NCI-H146 treated with DMSO at 0.1 percent for 48 hours (cell line): Measurements from ENCODE around the gene ZNF680.
"Not testable (repeated sequence)": the region's sequence is repeated elsewhere in the genome, so short reads cannot be mapped to it uniquely, and the experiment has no call there.

Experiments used
- DNase-seq: peaks from one replicate; lab custom pipeline; 2025; ENCODE audit not compliant: unreplicated experiment; lab: John Stamatoyannopoulos, UW

ZNF680 gene

GRCh38 chr7:64562626-64563278 lies at the start of gene ZNF680:
Gene ZNF680 (minus strand): TSS chr7:64563071. CDS start chr7:64562954, 117 bp downstream.
- DNase-seq: peak; percentile 93

- DNase-seq: no peak
Observed at GRCh38 chr7:64612452-64612851, 49.6 kb upstream of the ZNF680 start.

- DNase-seq: no peak
Observed at GRCh38 chr7:64611717-64612116, 48.8 kb upstream of the ZNF680 start.

- no peak for DNase-seq
Observed at GRCh38 chr7:64610997-64611396, 48.1 kb upstream of the ZNF680 start.

- DNase-seq: no peak
Observed at GRCh38 chr7:64608116-64608910, 45.4 kb upstream of the ZNF680 start.

GRCh38 chr7:64606385-64606784 lies 43.5 kb upstream of the ZNF680 start:
- no peak for DNase-seq

GRCh38 chr7:64603271-64603670 lies 40.4 kb upstream of the ZNF680 start:
- no peak for DNase-seq

- no peak for DNase-seq
Observed at GRCh38 chr7:64602518-64602917, 39.6 kb upstream of the ZNF680 start.

GRCh38 chr7:64602086-64602485 lies 39.2 kb upstream of the ZNF680 start:
- DNase-seq: no peak

GRCh38 chr7:64599359-64599758 lies 36.5 kb upstream of the ZNF680 start:
- DNase-seq: no peak

- no peak for DNase-seq
Observed at GRCh38 chr7:64590971-64591370, 28.1 kb upstream of the ZNF680 start.

GRCh38 chr7:64581926-64582894 lies 19.3 kb upstream of the ZNF680 start:
- DNase-seq: no peak

- DNase-seq: no peak
Observed at GRCh38 chr7:64581391-64581790, 18.5 kb upstream of the ZNF680 start.

GRCh38 chr7:64574540-64575099 lies 11.7 kb upstream of the ZNF680 start:
- no peak for DNase-seq

GRCh38 chr7:64570284-64570605 lies 7.4 kb upstream of the ZNF680 start:
- not testable (repeated sequence) for DNase-seq

- not testable (repeated sequence) for DNase-seq
Observed at GRCh38 chr7:64569372-64570283, 6.8 kb upstream of the ZNF680 start.

GRCh38 chr7:64562256-64562625 lies 630 bp downstream of the ZNF680 start:
- no peak for DNase-seq

GRCh38 chr7:64559206-64559605 lies 3.7 kb downstream of the ZNF680 start:
- no peak for DNase-seq

- DNase-seq: no peak
Observed at GRCh38 chr7:64558781-64559180, 4.1 kb downstream of the ZNF680 start.

- DNase-seq: no peak
Observed at GRCh38 chr7:64558323-64558705, 4.6 kb downstream of the ZNF680 start.
